Measurements from ENCODE around the gene PPBP.
A peak's percentile ranks its signal among the peaks of the same experiment; 100 is the strongest.
"Not testable (repeated sequence)": the region's sequence is repeated elsewhere in the genome, so short reads cannot be mapped to it uniquely, and the experiment has no call there.

Gene PPBP

GRCh38 chr4:73991742-73992000 is 3.7 kb upstream of the PPBP start:
- DNase-seq: peak; percentile 47

DNA sequence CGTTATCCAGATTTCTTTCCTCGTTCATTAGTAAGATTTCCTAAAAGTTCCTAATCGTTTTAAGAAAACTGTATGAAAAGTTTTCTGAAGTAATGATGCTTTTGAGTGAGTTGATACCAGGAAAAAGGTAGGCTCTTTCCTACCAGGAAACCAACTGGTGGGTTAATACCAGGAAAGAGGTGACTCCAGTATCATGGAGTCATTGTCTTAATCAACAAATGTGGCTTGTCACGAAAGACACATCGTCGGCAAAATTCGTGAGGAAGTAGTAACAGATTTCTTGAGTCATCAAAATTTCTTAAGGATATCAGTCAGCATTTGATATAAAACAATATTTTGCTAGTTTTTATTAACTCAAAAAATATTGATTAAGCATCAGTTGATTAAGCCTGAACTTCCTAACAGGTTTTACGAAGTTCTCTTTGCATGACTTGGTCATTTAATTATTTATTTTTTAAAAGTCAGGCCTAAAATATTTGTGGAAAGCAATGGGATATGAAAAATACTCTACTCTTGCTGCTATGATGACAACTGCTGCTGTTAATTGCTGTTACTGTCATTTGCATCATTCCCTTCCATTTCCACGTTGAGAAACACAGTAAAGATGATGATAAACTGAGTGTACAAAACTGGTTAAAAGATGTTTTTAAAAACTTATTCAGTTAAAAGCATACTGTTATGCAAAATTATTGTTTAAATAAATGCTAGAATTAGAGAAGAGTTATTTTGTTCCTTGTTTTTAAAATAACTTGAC is 3.2 kb upstream of the PPBP start:
- DNase-seq: peak; percentile 47

GRCh38 chr4:73989928-73990327 is 1.9 kb upstream of the PPBP start:
- DNase-seq: no peak

- DNase-seq: no peak
Observed at GRCh38 chr4:73989031-73989430, 1.0 kb upstream of the PPBP start.

GRCh38 chr4:73985528-73985852 is 2.5 kb downstream of the PPBP start:
- DNase-seq: no peak

GRCh38 chr4:73984736-73985527 is 3.1 kb downstream of the PPBP start:
- no peak for DNase-seq

DNA sequence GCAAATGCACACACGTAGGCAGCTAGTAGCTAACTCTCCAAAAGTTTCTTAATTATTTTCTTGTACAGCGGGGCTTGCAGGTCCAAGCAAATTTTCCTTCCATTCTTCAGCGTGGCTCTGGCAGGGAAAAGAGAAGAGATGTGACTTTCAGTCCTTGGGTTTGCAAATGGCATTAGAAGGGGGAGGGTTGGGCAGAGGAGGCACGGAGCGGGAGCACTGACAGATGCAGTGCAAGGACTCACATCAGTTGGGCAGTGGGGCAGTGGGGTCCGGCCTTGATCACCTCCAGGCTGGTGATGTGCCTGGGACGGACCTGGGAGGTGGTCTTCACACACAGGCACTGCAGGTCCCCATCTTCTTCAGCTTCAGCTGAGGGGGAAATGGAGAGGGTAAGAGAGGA is 6.8 kb downstream of the PPBP start:
- DNase-seq: not testable (repeated sequence)

GRCh38 chr4:73979407-73979957 is 8.5 kb downstream of the PPBP start:
- DNase-seq: no peak

DNA sequence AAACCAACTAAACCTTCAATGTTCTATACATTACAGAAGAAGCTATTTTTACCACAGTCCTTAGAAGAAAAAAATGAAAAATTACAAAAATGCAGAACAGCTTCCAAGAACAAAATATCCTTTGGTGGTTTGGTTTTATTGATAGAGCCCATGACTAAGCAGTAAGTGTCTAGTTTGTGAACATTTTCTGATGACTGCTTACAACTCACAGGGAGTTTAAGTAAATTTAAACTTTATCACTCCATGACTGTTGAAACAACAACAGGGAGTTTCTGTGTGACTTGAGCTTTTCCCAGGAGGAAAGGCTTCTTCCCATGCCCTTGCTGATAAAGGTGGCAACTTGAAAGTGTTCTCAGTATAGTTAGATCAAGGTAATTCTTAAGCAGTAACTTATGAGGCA is 9.1 kb downstream of the PPBP start:
- DNase-seq: peak; percentile 57

DNA sequence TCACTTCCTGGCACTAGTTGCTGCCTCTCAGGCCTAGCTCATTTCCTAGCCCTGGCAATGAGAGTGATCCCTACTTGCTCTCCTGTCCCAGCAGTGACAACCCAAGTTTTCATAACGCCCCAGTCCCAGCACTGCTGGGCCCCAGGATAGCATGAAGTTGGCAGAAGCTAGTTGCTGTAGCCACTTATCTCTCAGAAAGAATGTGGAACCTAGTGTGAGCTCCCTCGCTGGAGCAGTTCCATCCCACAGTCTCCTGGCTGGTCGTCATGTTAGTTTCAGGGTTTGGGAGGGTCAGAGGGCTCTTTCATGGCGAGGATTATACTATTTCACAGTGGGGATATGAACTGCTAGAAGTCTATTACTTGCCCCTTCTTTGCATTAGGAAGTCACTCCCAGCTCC is 11.3 kb downstream of the PPBP start:
- DNase-seq: no peak

GRCh38 chr4:73976217-73976616 is 11.8 kb downstream of the PPBP start:
- no peak for DNase-seq

- no peak for DNase-seq
Observed at GRCh38 chr4:73974352-73974751, 13.6 kb downstream of the PPBP start.

GRCh38 chr4:73970945-73971344 is 17.0 kb downstream of the PPBP start:
- no peak for DNase-seq

- DNase-seq: no peak
Observed at GRCh38 chr4:73970011-73970410, 18.0 kb downstream of the PPBP start.

DNA sequence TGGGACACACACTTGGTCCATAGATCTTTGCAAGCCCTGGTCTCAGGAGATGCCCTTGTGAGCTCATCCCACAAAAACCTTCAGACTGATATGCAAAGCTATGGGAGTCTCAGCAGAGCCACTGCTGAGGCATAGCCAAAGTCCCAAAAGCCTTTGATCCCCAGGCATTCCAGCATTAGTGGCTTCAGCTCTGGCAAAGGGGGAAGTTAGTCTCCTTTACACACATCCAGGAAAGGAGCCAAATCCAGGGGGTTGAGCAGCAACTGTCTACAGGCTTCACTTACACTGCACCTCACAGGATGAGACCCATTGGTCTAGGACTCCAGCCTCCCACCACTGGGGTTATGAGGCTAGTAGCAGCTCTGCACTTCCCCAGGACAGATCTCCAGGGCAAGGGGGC is 20.1 kb downstream of the PPBP start:
- DNase-seq: no peak

- DNase-seq: no peak
Observed at GRCh38 chr4:73964862-73965611, 23.0 kb downstream of the PPBP start.

DNA sequence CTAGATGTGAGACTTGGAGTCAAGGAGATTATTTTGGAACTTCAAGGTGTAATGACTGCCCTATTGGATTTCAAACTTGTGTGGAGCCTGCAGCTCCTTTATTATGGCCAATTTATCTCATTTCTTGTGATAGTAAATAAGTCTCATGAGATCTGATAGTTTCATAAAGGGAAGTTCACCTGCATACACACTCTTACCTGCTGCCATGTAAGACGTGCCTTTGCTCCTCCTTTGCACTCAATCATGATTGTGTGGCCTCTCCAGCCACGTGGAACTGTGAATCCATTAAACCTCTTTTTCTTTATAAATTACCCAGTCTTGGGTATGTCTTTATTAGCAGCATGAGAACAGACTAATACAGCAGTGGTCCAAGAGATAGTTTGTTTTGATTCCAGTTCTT is 25.3 kb downstream of the PPBP start:
- DNase-seq: no peak

GRCh38 chr4:73959041-73959440 is 28.9 kb downstream of the PPBP start:
- not testable (repeated sequence) for DNase-seq

- no peak for DNase-seq
Observed at GRCh38 chr4:73952352-73952751, 35.6 kb downstream of the PPBP start.

DNA sequence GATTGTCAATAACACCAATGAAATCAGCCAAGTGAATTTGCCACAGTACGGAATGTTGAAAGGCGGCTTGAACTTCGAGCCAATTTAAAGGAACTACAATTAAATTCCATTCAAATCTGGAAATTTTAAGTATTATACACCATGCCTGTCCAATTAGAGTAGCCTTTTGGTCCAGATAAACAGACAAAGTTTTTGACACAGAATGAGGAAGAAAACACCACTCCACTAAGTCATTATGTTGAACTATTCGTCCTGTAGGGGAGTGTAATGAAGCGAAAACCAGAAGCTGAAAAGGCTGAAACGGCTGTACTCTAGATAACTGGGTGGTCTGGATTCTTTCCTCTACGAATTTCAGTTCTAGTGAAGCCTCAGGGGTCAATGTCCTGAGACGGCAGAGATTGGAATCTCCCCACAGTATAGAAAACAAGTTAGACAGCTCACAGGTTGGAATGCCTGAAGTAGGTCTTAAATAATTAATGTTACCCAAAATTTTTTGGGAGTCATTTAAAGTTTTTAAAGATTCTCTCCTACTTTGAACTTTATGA is 37.5 kb downstream of the PPBP start:
- DNase-seq: peak; percentile 18

GRCh38 chr4:73948990-73949706 is 38.8 kb downstream of the PPBP start:
- DNase-seq: no peak

DNA sequence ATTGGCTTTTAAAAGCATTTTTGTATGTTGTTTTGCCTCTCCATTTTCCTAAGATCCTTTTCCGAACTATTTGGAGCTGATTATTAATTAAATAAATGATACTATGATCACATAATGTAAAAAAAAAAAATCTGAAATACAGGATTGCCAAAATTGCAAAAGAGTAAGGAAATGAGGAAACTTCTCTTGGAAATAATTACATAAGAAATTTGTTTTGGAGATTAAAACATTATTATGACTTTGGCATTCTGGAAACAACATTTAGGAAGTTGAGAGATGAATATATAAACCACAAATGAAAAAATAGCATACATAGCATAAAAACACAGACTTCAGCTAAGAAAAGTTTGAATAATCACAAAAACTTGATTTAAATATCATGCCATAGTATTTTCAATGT is 39.7 kb downstream of the PPBP start:
- no peak for DNase-seq

Measured in OCI-M1 (cell line).